Measurements from ENCODE around the gene MAPT. TPM values are rescaled to one million over a fixed set of nuclear protein-coding genes. Genes with fewer than 3 reads are reported as not detected.
"Not testable (repeated sequence)": the region's sequence is repeated elsewhere in the genome, so short reads cannot be mapped to it uniquely, and the experiment has no call there.

The MAPT gene
- total RNA-seq, 1 experiment from 2014 or later, result 3.1 TPM

DNA sequence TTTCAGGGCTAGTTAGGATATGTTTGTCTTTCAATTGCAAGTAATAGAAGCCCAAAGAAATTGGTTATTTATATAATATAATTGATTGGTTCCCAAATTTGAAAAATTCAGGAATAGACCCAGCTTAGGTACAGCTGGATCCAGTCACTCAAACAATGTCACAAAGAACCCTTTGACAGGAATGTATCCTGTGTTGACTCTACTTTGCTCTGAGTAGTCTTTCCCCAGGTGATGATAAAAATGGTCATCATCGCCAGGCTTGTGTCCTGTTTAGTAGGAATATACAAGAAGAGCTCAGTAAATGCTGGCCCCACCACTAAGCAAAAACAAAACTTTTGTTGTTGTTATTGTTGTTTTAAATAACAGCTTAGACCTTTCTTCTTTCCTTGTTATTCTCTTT is 35.0 kb downstream of the MAPT start:
- no peak for DNase-seq (ENCODE audit: low spot score)

DNA sequence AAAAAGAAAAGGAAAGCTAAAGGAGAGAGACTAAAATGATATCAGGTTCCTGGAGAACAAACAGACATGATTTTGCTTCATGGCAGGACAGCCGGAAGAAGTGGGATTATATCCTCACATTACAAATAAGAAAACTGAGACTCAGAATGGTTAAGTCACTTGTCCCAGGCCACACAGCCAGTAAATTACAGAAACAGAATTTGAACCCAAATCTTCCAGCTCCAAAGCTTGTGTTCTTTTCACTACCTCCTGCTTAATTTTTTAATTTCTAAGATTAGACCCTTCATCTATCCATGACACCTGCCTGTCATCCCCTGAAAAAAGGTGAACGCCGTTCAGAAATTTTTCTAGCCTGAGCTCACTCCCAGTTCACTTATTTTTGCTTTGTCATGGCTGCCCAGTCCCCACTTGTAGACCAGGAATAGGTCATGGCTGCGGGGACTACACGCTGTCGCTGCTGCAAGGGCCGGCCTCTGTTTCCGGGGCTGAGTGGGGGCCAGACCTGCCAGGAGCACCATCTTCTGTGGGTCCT is 36.1 kb downstream of the MAPT start:
- no peak for DNase-seq (ENCODE audit: low spot score)

GRCh38 chr17:45931677-45932076 is 37.3 kb downstream of the MAPT start:
- DNase-seq (ENCODE audit: low spot score), result no peak

DNA sequence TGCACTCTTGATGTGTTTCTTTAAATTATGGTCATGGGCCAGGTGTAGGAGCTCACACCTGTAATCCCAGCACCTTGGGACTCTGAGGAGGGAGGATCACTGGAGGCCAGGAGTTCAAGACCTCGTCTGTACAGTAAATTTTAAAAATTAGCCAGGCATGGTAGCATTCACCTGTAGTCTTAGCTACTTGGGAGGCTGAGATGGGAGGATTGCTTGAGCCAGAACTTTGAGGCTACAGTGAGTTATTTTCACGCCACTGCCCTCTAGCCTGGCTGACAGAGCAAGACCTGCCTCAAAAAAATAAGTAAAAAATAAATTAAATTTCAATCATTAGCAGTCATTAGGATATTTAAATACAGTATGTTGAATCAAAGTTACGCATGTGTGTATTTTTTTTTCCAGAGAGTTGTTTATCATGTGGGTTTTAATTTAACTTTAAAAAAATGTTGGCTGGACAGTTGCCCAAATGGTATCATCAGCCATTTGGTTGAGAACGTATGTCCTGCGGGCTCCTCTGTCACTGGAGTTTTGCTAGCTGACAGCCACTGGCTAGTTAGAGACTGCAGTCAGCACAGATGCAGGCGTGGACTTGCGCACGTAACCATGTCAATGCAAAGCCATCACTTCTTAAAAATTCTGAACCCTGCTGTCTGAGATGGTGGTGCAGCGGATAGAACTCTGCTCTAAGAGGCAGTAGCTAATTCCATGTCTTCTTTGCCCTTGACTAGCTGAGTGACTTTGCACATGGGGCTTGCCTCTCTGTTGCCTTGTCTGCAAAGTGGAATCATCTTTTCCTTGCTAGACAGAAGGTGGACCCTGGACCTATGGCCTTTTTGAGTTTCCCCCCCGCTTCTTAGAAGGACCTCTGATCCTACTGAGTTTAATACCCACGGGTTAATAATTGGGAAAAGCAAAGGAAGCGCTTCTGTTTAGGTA is 40.0 kb downstream of the MAPT start:
- no peak for DNase-seq (ENCODE audit: low spot score)

- no peak for DNase-seq (ENCODE audit: low spot score)
Observed at GRCh38 chr17:45935197-45935709, 40.9 kb downstream of the MAPT start.

DNA sequence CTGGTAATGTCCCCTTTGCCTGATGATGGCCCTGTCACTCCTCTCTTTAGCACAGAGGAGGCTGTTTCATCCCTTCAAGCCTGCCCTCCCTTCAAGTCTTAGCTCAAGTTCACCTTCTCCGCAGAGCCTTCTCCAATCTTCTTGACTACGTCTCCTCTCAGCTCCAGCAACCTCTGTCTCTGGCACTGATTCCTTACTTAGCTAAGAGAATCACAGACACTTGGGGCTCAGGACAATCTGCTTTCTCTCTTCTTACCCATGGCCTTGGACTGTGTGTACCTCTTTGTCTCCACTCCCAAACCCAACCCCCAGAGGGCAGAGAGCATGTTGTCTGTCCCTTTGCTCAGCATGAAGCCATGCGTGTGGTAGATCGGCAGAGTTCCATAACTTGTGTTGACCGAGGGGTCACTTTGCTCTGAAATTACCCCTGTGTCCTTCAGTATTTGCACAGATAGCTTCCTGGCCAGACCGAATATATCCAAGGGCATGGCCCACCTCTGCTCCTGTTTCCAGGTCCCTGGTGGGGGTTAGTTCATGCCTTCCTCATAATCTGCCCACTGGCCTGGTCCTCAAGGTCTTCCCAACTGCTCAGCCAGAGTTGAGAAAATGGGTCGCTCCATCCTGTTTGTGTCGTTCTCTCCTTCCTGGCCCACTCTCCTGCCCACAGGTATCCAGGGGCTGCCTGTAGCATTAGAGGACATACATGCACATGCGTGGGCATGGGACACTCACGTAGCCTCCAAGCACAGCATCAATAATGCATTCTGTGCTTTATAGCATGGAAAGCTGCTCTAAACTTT is 41.6 kb downstream of the MAPT start:
- DNase-seq (ENCODE audit: low spot score), result no peak

- no peak for DNase-seq (ENCODE audit: low spot score)
Observed at GRCh38 chr17:45936610-45937009, 42.3 kb downstream of the MAPT start.

GRCh38 chr17:45937186-45937585 is 42.8 kb downstream of the MAPT start:
- not testable (repeated sequence) for DNase-seq (ENCODE audit: low spot score)

- no peak for DNase-seq (ENCODE audit: low spot score)
Observed at GRCh38 chr17:45939395-45939794, 45.0 kb downstream of the MAPT start.

- no peak for DNase-seq (ENCODE audit: low spot score)
Observed at GRCh38 chr17:45940293-45940692, 45.9 kb downstream of the MAPT start.

DNA sequence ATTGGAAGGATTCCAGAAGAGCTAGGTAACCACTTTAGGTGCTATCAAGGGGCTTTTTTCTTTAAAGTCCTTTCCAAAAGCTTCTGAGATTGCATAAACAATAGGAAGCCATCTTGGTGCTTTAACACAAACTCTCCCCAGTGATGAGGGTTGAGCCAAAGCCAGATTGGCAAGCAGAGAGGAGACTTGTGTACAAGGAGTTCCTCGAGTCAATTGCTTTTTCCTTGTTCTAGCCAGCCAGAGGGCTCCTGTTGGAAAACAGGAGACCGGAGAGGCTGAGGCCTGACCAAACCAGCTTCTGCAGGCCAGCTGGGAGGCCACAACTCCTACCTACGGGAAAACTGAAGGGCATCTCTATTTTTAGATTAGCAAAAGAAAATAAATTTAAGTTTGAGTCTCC is 46.5 kb downstream of the MAPT start:
- no peak for DNase-seq (ENCODE audit: low spot score)

- DNase-seq (ENCODE audit: low spot score), result no peak
Observed at GRCh38 chr17:45941395-45941794, 47.0 kb downstream of the MAPT start.

- peak; percentile 34 for DNase-seq (ENCODE audit: low spot score)
Observed at GRCh38 chr17:45942284-45942683, 47.9 kb downstream of the MAPT start.

DNA sequence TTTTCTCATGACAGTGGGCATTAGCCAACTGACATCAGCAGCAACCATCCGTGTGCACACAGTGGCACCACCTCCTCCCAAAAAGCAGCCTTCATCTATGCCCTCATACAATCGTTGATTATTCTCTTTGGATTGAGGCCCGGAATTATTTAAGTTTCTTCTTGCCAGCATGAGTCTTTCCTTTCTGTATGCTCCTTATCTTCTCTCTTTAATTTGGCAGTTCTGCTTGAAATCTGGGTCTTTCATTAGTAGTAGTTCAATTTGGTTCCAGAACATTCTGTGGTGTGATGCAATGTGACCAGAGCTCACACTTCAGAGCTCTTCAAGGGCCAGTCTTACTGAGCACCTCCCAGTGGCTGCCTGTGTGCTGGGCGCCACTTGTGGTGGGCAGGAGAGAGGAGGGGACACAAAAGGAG is 52.5 kb downstream of the MAPT start:
- DNase-seq (ENCODE audit: low spot score), result no peak

DNA sequence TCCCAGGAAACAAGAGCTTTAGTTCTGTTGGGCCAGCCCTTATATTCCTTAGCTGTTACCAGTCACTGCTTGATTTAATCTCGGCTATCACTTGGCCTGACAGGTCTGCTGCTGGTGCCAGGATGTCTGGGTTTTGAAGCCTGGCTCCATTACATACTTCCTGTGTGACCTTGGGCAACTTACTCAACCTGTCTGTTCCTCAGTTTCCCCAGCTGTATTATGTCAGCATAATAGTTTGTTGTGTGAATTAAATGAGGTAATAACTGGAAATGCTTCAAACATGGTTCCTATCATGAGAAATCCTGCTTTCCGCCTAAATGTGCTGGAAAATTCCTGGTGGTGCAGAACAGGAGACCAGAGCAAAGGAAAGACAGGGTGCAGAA is 54.1 kb downstream of the MAPT start:
- peak; percentile 54 for DNase-seq (ENCODE audit: low spot score)

- DNase-seq (ENCODE audit: low spot score), result peak; percentile 52
Observed at GRCh38 chr17:45948881-45949624, 54.7 kb downstream of the MAPT start.

- DNase-seq (ENCODE audit: low spot score), result no peak
Observed at GRCh38 chr17:45949755-45950320, 55.5 kb downstream of the MAPT start.

- no peak for DNase-seq (ENCODE audit: low spot score)
Observed at GRCh38 chr17:45950888-45951287, 56.5 kb downstream of the MAPT start.

DNA sequence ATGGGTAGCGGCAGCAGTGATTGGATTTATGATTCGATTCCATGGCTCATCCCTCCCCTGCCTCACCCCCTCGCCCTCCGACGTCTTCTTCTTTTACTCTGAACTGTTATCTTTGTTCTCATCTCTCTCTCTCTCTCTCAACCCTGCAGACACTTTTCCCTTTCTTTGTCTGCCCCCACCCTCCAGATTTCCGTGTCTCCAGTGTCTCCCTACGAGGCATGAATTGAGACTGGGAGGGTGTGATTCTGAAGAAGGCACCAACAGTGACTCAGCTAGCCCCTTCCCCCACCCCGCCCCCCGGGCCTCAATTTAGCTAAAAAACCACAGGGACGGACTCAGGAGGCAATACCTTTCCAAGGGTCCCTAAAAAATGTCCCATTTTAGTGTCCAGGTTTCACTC is 57.0 kb downstream of the MAPT start:
- no peak for DNase-seq (ENCODE audit: low spot score)

GRCh38 chr17:45951941-45952340 is 57.6 kb downstream of the MAPT start:
- no peak for DNase-seq (ENCODE audit: low spot score)

- no peak for DNase-seq (ENCODE audit: low spot score)
Observed at GRCh38 chr17:45952814-45953320, 58.5 kb downstream of the MAPT start.
